DMS153 treated with DMSO at 0.1 percent for 48 hours (cell line): Measurements from ENCODE around the gene TRIP12.
"Not testable (repeated sequence)": the region's sequence is repeated elsewhere in the genome, so short reads cannot be mapped to it uniquely, and the experiment has no call there.

Experiments used
- DNase-seq: peaks from one replicate; lab custom pipeline; 2025; ENCODE audit not compliant: unreplicated experiment; lab: John Stamatoyannopoulos, UW

Gene TRIP12

DNA sequence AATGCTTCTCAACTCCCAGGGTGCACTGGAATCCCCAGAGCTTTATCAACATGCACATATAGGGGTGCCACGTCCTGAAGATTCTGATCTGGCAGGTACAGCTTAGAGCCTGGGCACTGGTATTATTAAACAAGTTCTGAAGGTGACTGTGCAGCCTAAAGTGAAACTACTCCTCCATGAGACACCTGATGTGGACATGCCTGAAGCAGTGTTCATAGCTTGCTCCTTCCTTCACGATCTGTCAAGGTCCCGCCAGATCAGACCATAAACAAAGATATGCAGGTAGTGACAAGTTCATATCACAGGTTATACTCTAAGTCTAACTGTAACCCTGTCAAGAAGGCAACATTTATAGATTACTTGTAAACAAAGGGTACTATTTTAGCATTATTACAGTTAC is 142.2 kb downstream of the TRIP12 start:
- no peak for DNase-seq

DNA sequence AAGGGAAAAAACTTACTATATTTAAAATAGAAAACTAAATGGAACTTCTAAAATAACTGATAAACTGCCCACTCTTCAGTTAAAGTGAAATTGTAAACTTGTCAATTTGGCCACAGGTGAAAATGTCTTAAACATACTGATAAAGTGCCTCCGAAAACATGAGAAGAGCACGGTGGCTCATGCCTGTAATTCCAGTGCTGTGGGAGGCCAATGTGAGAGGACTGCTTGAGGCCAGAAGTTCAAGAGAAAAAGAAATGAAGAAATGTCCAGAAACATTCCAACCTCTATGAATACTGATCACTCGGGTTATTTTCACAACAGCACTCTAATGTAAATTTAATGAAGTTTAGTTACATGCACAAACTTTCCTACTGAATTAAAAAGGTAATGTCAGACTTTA is 144.1 kb downstream of the TRIP12 start:
- no peak for DNase-seq

DNA sequence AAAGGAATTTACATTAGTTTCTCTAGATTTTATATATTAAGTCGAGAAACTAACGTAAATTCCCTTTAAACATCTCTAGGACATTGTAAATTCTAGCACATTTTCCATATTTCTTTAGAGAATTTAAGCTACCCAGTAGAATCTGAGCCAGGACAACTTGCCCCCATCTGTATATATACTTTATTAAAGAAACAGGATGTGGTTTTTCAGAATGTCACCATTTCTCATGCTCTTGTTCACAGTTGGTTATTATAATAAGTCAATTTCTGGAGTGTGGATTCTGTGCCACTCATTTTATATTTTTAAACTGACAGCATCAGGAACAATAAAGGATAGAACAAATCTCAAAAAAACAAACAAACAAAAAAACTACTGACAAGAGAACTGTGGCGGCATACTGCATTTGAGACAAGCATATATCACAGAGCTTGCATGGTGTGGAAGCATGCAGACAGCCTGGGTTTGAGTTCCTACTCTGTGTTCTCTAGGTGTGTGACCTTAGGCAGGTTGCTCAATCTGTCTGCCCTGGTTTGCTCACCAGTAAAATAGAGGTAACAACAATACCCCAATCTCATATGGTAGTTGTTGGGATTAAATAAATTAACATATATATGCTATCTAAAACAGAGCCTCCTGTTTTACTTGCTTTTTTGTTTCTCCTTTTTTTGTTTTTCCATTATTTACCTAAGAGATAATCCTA is 146.0 kb downstream of the TRIP12 start:
- DNase-seq: no peak

DNA sequence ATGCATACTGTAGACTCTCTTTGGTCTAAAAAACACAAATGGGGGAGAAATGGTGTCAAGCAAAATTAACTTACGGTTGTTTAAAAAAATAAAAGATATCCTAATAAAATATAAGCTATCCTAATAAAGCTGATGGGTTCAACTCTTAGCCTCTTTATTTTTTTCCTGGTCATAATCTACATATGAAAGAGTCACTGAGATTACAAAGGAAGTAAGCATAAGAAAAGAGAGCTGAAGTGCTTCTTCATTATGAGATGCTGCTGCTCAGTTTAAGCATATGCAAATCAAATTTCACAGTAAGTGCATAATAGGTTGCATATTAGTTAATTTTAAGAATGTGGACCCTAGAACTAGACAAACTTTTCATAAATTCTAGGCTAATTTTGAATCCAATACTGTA is 147.6 kb downstream of the TRIP12 start:
- DNase-seq: no peak

DNA sequence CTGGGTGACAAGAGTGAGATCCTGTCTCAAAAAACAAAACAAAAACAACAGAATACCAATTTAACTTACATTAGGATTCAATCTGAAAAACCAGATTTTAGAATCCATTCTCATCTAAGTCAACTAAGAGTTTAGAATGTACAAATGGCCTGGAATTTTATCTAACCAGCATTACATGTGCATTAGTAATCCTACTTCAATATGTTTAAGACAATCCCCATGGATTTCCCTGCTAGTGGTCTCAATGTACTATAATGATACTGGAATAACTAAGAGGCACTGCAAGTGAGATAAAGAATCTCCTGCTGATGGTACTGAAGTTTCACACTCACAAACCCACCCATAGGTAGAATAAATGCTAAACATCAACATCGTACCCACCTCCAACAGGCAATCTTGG is 153.6 kb downstream of the TRIP12 start:
- DNase-seq: no peak

DNA sequence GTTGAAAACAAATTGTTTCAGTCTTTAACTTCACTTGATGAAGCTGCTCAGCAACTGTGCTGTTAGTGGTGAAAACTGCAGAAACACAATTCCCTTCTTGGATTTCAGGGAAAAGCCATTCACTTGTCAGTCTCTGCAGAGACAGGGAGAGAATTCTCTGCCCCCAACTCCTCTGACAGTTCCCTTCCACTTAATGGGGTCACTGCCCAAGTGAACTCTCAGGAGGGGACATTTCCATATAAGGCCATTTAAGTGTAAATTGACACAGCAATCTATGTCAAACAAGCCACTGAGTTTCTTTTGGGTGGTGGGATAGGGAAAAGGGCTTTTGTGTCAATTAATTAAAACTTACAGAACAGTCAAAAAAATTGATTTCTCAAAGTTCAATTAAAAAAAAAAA is 156.1 kb downstream of the TRIP12 start:
- no peak for DNase-seq

DNA sequence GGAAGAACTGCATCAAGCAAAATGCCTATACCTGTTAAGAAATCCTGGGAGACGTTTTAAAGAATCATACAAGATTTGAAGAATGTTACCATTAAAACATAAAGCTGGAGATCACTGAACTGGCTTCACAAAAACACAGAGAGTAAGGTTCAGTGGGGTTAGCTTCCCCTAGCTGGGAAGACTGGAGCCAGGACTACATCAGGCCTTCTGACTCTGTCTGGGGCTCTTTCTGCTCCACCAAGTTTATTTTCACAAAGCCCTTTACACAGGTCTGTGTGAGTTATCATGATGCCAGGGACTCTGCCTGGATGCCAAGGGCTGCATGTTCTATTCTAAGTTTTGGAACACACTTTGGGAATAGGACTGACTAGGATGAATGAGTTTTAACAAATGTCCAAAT is 160.1 kb downstream of the TRIP12 start:
- no peak for DNase-seq

DNA sequence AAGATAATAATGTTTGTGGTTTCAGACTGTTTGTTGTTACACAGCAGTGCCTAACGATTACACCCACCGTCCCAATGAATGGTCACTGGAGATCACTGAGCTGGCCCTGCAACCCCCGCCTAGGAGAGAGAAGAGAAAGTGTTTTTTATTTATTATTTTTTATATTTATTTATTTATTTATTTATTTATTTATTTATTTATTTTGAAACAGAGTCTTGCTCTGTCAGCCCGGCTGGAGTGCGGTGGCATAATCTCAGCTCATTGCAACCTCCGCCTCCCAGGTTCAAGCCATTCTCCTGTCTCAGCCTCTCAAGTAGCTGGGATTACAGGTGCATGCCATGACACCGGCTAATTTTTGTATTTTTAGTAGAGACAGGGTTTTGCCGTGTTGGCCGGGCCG is 164.3 kb downstream of the TRIP12 start:
- not testable (repeated sequence) for DNase-seq

DNA sequence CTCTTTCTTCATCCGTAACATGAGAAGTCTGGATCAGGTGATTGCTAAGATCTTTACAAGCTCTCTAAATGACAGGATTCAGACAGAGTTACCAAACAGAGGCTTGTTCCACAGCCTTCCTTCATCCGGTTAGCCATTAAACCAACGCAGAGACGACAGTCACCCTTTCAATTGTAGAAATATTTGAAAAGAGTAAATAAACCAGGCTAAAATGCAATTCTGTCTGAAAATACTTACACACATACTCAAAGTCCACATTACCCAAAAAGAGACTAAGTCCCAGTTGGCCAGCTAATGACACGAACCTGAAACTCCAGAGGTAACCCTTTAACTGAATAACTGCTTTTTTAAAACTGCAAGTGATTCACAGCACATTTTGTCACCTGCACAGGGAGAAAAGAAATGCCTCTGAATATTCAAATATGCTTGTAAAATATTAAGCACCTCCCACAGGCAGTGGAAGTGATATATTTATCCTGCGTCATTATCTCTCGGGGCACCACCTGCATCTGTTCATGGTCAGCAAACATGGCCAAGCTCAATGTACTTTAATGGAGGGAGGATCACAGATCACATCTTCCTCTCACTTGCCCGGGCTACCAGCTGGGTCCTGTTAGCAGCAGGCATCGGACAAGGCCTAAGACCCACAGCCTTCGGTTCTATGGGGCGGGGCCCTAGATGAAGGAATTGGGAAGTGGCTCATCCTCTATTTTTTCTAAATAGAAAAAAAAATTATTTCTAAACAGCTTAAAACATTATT is 168.7 kb downstream of the TRIP12 start:
- DNase-seq: no peak

DNA sequence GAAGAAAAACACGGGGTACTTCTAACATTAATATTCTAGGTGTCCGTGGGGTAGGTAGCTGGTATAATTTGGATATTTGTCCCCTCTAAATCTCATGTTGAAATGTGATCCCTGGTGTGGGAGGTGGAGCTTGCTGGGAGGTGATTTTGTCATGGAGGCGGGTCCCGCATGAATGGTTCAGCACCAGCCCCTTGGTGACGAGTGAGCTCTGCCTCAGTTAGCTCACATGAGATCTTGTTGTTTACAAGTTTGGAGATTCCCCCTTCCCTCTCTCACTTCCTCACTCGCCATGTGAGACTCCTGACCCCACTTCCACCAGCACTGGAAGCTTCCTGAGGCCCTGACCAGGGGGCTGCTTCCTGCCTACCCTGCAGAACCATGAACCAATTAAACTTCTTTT is 172.0 kb downstream of the TRIP12 start:
- DNase-seq: no peak

DNA sequence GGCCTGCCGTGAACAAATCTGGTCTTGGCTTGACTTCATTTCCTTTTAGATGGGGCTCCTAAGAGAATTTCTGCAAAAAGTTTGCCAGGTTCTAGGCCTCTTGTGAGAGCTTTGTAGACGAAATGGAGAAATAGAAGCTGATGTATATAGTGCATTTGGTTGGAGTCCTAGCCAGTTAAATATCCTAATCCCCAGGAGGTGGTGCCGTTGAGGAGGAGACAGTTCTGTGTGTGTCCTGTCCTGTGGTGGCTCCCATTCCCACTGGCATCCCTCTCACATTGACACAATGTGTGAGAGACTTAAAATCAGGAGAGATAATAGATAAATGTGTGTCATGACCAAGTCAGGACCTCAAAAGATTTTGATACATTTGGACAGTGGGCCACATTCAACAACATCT is 172.9 kb downstream of the TRIP12 start:
- no peak for DNase-seq

DNA sequence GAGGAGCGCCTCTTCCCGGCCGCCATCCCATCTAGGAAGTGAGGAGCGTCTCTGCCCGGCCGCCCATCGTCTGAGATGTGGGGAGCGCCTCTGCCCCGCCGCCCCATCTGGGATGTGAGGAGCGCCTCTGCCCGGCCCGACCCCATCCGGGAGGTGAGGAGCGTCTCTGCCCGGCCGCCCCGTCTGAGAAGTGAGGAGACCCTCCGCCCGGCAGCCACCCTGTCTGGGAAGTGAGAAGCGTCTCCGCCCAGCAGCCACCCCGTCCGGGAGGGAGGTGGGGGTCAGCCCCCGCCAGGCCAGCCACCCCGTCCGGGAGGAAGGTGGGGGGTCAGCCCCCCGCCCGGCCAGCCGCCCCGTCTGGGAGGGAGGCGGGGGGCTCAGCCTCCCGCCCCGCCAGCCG is 179.1 kb downstream of the TRIP12 start:
- not testable (repeated sequence) for DNase-seq

DNA sequence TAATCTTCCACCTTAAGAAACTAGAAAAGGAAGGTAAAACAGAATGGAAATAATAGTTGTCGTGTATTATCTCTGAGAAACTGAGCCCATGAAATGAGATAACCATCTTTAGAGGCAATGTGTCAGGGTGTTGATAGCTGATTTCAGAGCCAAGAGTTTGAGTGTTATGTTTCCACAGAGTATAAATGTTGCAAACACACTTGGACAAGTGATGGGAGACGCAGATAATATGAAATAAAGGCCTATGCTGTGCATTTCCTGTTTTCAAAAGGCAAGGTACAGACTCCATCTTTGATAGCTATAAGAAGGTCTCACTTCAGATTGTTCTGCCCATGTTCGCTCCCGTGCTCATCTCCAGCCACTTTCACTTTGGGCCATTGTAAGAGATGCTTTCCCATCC is 181.5 kb downstream of the TRIP12 start:
- no peak for DNase-seq

DNA sequence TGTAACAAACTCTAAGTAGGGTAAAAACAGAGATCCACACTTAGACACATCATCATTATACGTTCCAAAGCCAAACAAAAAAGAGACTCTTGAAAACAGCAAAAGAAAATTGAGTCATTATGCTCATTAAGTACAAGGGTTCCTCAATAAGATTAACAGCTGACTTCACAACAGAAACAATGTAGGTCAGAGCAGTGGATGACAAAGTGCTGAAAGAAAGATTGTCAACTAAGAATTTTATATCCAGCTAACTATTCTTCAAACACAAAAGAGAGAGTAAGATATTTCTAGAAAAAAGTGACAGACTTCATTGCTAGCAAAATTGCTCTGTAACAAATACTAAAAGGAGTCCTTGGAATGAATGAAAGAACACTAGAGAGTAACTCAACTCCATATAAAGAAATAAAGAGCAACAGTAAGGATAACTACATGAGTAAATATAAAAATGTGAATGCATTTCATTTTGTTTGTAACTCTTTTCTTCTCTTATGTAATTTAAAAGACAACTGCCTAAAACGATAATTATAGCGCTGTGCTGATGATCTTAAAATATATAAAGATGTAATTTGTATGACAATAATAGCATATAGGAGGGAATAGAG is 183.7 kb downstream of the TRIP12 start:
- DNase-seq: no peak

DNA sequence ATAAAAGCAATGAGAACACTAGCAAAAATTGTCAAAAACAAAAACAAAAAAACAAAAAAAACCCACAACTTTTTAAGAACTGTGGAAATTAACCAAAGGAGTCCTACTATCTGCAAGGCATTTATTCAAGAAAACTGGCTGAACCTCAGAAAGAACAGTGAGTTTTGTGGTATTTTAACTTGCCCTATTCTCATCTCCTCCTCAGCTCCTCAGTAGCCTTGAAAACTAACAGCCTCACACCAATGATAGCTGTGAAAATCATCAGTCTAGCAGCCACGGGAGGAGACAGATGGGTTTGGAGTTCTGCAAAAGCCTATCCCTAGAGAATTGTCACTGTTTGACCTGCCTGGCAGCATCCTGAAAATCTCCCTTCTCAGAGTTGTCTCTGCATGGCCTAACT is 187.4 kb downstream of the TRIP12 start:
- no peak for DNase-seq

DNA sequence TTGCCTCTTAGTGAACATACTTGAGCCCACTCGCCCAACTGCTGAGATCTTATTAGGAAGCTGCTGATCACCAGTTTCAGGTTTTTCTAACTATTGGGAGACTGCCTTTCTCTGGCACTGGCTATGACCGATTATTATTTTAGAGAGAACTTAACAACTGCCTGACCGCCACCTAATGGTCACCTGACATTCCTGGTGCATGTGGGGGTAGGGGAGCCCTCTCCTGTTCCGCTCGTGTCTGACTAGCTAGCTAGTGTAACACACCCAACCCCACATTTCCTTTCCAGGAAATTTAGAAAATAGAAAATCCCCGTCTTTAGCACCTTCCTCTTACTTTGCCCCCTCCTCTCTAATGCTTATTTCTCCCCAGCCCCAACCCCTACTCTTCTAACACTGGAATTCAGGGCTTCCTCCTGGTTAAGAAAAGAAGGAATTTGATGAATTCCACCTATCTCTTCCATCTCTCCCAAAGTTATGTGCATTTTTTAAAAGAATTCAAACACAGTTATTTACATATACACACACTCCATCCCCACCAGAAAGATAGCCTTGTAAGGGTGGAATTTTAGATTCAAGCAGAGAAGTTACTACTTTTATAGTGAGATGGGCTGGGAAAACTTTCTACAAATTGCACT is 188.1 kb downstream of the TRIP12 start:
- DNase-seq: no peak

DNA sequence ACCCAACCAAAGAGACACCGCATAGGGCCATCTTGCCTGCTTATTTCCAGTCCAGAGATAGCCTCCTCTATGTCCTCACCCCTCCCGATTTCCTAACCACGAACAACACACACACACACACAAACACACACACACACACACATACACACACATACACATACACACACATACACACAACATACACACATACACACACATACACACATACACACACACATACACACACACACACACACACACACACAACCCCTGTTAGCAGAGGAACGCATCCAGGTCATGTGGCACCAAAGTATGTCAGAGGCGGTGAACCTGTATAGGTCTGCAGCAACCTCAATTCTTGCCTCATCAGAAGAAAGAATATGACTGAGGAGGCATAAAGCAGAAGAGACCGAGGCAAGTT is 188.9 kb downstream of the TRIP12 start:
- no peak for DNase-seq

DNA sequence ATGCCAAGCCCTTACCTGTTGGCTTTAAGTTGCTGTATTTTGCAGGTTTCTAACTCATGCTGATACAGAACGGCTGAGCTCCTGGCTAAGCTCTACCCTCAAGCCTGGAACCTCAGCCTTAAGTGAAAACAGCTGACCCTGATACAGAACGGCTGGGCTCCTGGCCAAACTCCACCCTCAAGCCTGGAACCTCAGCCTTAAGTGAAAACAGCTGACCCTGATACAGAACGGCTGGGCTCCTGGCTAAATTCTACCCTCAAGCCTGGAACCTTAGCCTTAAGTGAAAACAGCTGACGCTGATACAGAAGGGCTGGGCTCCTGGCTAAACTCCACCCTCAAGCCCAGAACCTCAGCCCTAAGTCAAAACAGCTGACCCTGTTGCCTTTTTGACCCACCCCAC is 189.9 kb downstream of the TRIP12 start:
- no peak for DNase-seq

DNA sequence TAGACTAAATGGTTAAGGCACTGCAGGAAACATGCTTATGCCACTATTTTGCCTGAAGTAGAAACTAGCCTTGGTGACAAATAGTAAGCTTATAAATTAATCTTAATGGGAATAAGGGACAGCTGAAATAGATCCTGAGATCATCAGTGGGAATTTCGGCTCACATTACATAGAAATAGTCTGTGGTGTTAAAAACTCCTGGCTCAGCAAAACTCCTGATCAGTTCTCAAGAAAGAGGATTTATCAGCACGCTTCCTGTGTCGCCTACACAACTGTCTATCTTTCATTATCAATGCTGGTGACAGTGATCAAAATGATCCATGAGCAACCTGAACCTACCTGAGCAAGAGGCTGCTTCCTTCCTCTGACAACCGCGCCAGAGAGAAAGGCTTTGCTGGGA is 190.4 kb downstream of the TRIP12 start:
- no peak for DNase-seq

DNA sequence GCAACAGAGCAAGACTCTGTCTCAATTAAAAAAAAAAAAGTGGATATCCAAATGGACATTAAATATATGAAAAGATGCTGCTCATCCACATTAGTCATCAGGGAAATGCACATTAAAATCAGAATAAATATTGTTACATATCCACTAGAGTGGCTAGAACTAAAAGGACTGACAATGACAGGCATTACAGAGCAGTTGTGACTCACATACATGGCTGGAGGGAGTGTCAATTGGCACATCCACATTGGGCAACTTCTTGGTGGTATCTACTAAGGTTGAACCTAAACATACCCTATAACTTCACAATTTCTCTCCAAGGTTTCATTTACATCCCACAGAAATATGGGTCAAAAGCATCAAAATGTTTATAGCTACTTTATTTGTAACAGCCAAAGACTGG is 193.4 kb downstream of the TRIP12 start:
- no peak for DNase-seq

DNA sequence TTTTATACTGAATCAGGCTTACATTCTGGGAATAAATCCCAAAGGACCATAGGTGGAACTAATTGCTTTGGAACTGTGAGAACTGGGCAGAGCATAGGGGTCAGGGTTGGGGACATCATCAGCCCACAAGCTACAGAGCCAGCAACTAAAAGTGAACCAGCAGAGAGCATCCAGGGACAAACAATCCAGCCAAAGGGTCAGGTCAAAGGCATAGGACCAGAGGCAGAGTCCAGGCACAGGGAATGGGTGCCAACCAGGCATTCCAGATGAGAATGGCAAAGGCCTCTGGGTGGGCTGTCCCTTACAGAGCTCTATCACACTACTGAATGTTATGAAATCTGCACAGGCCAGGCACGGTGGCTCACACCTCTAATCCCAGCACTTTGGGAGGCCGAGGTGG is 195.2 kb downstream of the TRIP12 start:
- no peak for DNase-seq
